ENCODE measurements around the gene TBX20. TPM values are rescaled to one million over a fixed set of nuclear protein-coding genes. Genes with fewer than 3 reads are reported as not detected.

The TBX20 gene
- total RNA-seq, result 1 to 10 TPM in 2 of 6 experiments, under 1 TPM in 4; 0.40 to 1.4 (median 0.94) TPM
- long read RNA-seq, result 0 reads

DNA sequence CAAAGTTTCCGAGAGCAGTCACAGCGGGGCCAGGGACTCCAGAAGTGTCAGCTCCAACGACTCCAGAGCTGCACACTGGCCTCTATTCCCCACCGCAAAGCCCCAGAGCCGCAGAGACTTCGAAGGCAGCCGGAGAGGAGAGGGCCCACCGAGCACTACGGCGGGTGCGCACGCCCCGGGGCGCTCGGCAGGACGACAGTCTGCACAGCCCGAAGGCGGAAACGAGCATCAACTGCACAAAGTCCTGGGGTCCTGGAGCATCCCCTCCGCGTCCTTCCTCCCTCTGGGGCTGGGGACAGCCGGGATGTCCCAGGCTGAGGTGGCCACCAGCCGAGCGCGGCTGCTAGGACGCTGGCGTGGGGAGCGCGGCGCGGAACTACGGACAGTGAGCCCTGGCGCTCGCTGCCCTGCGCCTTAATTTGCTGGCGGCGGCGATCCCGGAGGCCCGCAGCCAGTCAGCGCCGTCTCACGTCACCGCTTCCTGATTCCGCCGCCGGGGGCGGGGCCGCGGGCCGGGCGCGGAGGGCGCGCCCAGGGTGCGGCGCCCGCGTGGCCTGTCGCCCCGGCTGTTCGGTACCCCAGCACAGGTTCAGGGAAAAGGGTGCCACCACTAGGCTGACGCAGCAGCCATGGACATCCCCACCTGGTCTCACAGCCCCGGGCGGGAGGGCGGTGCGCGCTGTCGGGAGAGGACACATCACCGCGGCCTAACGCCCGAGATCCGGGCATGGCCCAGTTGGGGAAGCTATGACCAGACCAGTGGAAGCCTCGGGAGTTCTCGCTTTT lies at the start of gene TBX20:
Gene TBX20, minus strand, starts transcription at position 391 of the 786 bp plus-strand sequence. CDS start 480 bp downstream, outside the sequence.
- DNase-seq (peak in 2 of 3 donors; percentile 50 to 56), ATAC-seq (peak; percentile 62 to 76 (median 70))
- WGBS (ENCODE audit: insufficient coverage, low coverage, low lambda C conversion rate, missing lambda C conversion rate), result 13% methylated on average over 13 of the region's 76 CpGs
- Histone ChIP-seq H3K27me3 (peaks cover 5 to 38% of the 10 kb centered on the region in 2 donors), H3K36me3 (no peaks in the 10 kb centered on the region), H3K4me1 (peaks cover 0 to 16% (median 0%) of the 10 kb centered on the region in 4 donors), H3K27ac (peak within 1 kb of the TSS in 1 of 3 donors; percentile 13), H3K9me3 (no peaks in the 10 kb centered on the region), H3K4me3 (peak within 1 kb of the TSS; percentile 27 to 42 (median 35))
- TF ChIP-seq, protein P1, sequence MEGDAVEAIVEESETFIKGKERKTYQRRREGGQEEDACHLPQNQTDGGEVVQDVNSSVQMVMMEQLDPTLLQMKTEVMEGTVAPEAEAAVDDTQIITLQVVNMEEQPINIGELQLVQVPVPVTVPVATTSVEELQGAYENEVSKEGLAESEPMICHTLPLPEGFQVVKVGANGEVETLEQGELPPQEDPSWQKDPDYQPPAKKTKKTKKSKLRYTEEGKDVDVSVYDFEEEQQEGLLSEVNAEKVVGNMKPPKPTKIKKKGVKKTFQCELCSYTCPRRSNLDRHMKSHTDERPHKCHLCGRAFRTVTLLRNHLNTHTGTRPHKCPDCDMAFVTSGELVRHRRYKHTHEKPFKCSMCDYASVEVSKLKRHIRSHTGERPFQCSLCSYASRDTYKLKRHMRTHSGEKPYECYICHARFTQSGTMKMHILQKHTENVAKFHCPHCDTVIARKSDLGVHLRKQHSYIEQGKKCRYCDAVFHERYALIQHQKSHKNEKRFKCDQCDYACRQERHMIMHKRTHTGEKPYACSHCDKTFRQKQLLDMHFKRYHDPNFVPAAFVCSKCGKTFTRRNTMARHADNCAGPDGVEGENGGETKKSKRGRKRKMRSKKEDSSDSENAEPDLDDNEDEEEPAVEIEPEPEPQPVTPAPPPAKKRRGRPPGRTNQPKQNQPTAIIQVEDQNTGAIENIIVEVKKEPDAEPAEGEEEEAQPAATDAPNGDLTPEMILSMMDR (IDR thresholded peaks at IDR 0.05), result no peak
- peak; percentile 43 for TF ChIP-seq POLR2A (IDR thresholded peaks at IDR 0.05)
- intact Hi-C loops (cut with DNase I), result no loop called here

DNA sequence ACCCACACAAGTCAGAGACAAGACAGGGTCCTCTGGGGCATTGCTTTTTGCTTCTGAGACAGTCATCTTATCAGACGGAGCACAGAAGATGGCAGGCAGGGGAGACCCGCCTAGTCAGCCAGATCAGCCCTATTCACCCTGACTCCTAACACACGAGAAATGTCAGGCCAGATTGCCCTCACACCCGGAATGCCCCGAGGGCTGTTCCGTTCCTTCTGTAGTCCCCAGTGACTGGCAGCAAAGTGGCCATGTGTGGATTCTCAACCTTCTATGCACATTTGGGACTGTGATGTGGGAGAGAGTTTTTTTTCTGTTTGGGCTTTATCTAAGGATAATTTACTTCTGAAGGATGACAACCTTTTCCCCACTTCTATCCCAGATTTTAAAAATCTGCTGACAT lies 35.5 kb upstream of the TBX20 start:
- Histone ChIP-seq H3K4me3 (no peak overlapping the region), H3K27ac (no peak overlapping the region), H3K36me3 (no peaks in the 10 kb centered on the region), H3K27me3 (no peaks in the 10 kb centered on the region), H3K9me3 (no peaks in the 10 kb centered on the region), H3K4me1 (no peaks in the 10 kb centered on the region)
- DNase-seq, result no peak
- WGBS (ENCODE audit: insufficient coverage, low coverage, low lambda C conversion rate, missing lambda C conversion rate), result 57% methylated on average over 3 of the region's 6 CpGs
- TF ChIP-seq, protein P1 (IDR thresholded peaks at IDR 0.05), result no peak
- no peak for TF ChIP-seq POLR2A (IDR thresholded peaks at IDR 0.05)
- intact Hi-C loops (cut with DNase I), result no loop called here
- ATAC-seq, result no peak

DNA sequence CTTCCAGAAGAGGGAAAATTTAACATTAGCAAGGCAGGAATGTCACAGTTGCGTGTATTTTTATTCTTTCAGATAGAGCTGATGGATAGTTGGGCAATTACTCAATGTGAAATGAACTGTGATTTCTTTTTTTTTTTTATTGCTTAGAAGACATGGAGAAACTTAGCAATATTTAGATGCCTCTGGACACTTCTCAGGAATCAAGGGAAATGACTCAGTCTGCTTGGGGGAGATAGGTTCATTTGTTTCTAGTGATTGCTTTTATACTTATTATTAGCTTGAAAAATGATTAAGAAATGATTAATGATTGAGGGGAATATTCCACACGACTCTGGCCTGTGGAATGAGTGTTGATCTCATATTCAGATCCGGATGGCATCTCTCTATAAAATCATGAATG lies 33.1 kb upstream of the TBX20 start:
- intact Hi-C loops (cut with DNase I), result no loop called here
- ATAC-seq, result no peak
- H3K27me3 ChIP-seq, result no peaks in the 10 kb centered on the region
- DNase-seq, result no peak
- no peak overlapping the region for H3K27ac ChIP-seq
- no peaks in the 10 kb centered on the region for H3K4me1 ChIP-seq
- 35% methylated on average over 3 of the region's 3 CpGs for WGBS (ENCODE audit: insufficient coverage, low coverage, low lambda C conversion rate, missing lambda C conversion rate)
- H3K4me3 ChIP-seq, result no peak overlapping the region
- no peaks in the 10 kb centered on the region for H3K36me3 ChIP-seq
- no peak for TF ChIP-seq POLR2A (IDR thresholded peaks at IDR 0.05)
- TF ChIP-seq, protein P1 (IDR thresholded peaks at IDR 0.05), result no peak
- no peaks in the 10 kb centered on the region for H3K9me3 ChIP-seq

- H3K9me3 ChIP-seq, result no peaks in the 10 kb centered on the region
- no peak overlapping the region for H3K27ac ChIP-seq
- no peaks in the 10 kb centered on the region for H3K4me1 ChIP-seq
- no peaks in the 10 kb centered on the region for H3K27me3 ChIP-seq
- ATAC-seq, result no peak
- no peaks in the 10 kb centered on the region for H3K36me3 ChIP-seq
- TF ChIP-seq, protein P1 (IDR thresholded peaks at IDR 0.05), result no peak
- TF ChIP-seq POLR2A (IDR thresholded peaks at IDR 0.05), result no peak
- no peak overlapping the region for H3K4me3 ChIP-seq
- intact Hi-C loops (cut with DNase I), result no loop called here
- DNase-seq, result no peak
These were observed 32.5 kb upstream of the TBX20 start for GRCh38 chr7:35286422-35286821.

Measured in right lobe of liver (tissue), 6 donors.